Measurements from ENCODE around the gene VARS2.
"Not testable (repeated sequence)": the region's sequence is repeated elsewhere in the genome, so short reads cannot be mapped to it uniquely, and the experiment has no call there.

GRCh38 chr6:30924040-30924627, 10.1 kb downstream of the VARS2 start:
- not testable (repeated sequence) for TF ChIP-seq CTCF (IDR thresholded peaks at IDR 0.05 in 2 of 3, conservative IDR thresholded peaks at IDR 0.05 in 1 of 3; ENCODE audit: borderline replicate concordance in 1 of 3, insufficient read depth in 1 of 3, low read depth in 2 of 3, low read length in 2 of 3); CBX3 (IDR thresholded peaks at IDR 0.05; ENCODE audit: low read depth); POLR2A (IDR thresholded peaks at IDR 0.05; ENCODE audit: borderline replicate concordance, extremely low read depth, insufficient read depth, insufficient read length); POLR2AphosphoS5 (IDR thresholded peaks at IDR 0.05; ENCODE audit: low read depth, low read length); EZH2phosphoT487 (IDR thresholded peaks at IDR 0.05; ENCODE audit: borderline replicate concordance); RAD21 (IDR thresholded peaks at IDR 0.05; ENCODE audit: low read depth); EZH2 (IDR thresholded peaks at IDR 0.05)
- TF ChIP-seq, protein P1, sequence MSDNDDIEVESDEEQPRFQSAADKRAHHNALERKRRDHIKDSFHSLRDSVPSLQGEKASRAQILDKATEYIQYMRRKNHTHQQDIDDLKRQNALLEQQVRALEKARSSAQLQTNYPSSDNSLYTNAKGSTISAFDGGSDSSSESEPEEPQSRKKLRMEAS (IDR thresholded peaks at IDR 0.05): not testable (repeated sequence)
